Activated naive CD4-positive, alpha-beta T cell treated with anti-CD3 and anti-CD28 coated beads for 36 hours (primary cell): ENCODE measurements around the gene TLR1. TPM values are rescaled to one million over a fixed set of nuclear protein-coding genes. Genes with fewer than 3 reads are reported as not detected.
A peak's percentile ranks its signal among the peaks of the same experiment; 100 is the strongest.

Experiments used
- CTCF ChIA-PET: fragments of 350-600 bp; sonication (Branson Sonifier 250); formaldehyde crosslinking; loops from one replicate; lab custom pipeline; 2021; ENCODE audit warnings: antibody characterized with exemption; lab: Charles Lee
- DNase-seq: peaks from one replicate; pipeline ENCODE4 v3.0.0-alpha.2; 2020
- H3K27ac Mint-ChIP-seq: one replicate; pipeline ENCODE4 v1.8.0; 2021; ENCODE audit warnings: mild to moderate bottlenecking, mixed read lengths
- H3K27me3 Mint-ChIP-seq: one replicate; pipeline ENCODE4 v1.8.0; 2021; ENCODE audit warnings: low read depth, mixed read lengths
- H3K36me3 Mint-ChIP-seq: one replicate; pipeline ENCODE4 v1.8.0; 2021; ENCODE audit warnings: low read depth, mixed read lengths
- H3K4me1 Mint-ChIP-seq: one replicate; pipeline ENCODE4 v1.8.0; 2021; ENCODE audit warnings: low read depth, mixed read lengths
- H3K4me3 Mint-ChIP-seq: one replicate; pipeline ENCODE4 v1.8.0; 2021; ENCODE audit warnings: mild to moderate bottlenecking, moderate library complexity, mixed read lengths
- H3K9me3 Mint-ChIP-seq: one replicate; pipeline ENCODE4 v1.8.0; 2021; ENCODE audit warnings: mixed read lengths
- intact Hi-C: fragments of 100-400 bp; cut with micrococcal nuclease; formaldehyde crosslinking; loops from one replicate; pipeline ENCODE4 v1.15.1; 2023
- total RNA-seq, 2 experiments: library from RNA; stranded (reverse); gene quantifications; one replicate each; pipeline ENCODE4 v1.2.3, GENCODE V29; 2021

TLR1 gene
- total RNA-seq, 2 experiments from 2014 or later = 4.0 to 4.2 TPM

GRCh38 chr4:38803833-38804653, 548 bp downstream of the TLR1 start:
- CTCF ChIA-PET = interaction anchor here (0.7 to 6.4 kb wide), 21 partner anchors 8 to 244 kb away, joined by 3 to 62 read pairs (median 4); partner anchors contain the start of genes TLR10 and TLR6
- Mint-ChIP-seq H3K27me3 (no peaks in the 10 kb centered on the region), H3K9me3 (peaks cover 31% of the 10 kb centered on the region), H3K4me3 (peak overlapping the region; percentile 66), H3K36me3 (peaks cover 36% of the 10 kb centered on the region), H3K27ac (peak overlapping the region; percentile 90), H3K4me1 (peaks cover 30% of the 10 kb centered on the region)
- intact Hi-C loops = loop anchor here (1.0 to 10.0 kb wide), 13 partner anchors 15 to 1119 kb away; partner anchors contain the start of genes RELL1 and TLR6
- peak; percentile 68 for DNase-seq

GRCh38 chr4:38802561-38803355, 1.8 kb downstream of the TLR1 start:
- intact Hi-C loops = loop anchor here (5.0 to 10.0 kb wide), 2 partner anchors 130 to 1118 kb away; partner anchors contain the start of gene RELL1
- peak overlapping the region; percentile 27 for H3K27ac Mint-ChIP-seq
- DNase-seq = no peak
- peaks cover 42% of the 10 kb centered on the region for H3K36me3 Mint-ChIP-seq
- CTCF ChIA-PET = interaction anchor here (1.4 to 6.4 kb wide), 6 partner anchors 20 to 71 kb away, joined by 3 to 62 read pairs (median 24); partner anchors contain the start of genes TLR10 and TLR6
- no peak overlapping the region for H3K4me3 Mint-ChIP-seq
- H3K9me3 Mint-ChIP-seq = peaks cover 33% of the 10 kb centered on the region
- no peaks in the 10 kb centered on the region for H3K27me3 Mint-ChIP-seq
- peaks cover 30% of the 10 kb centered on the region for H3K4me1 Mint-ChIP-seq

- H3K36me3 Mint-ChIP-seq = peaks cover 49% of the 10 kb centered on the region
- intact Hi-C loops = loop anchor here (5.0 to 10.0 kb wide), 2 partner anchors 129 to 1116 kb away; partner anchors contain the start of gene RELL1
Measured at GRCh38 chr4:38800961-38801450, 3.6 kb downstream of the TLR1 start.

GRCh38 chr4:38800366-38800765, 4.2 kb downstream of the TLR1 start:
- Mint-ChIP-seq H3K27me3 (no peaks in the 10 kb centered on the region), H3K4me1 (peaks cover 22% of the 10 kb centered on the region), H3K36me3 (peaks cover 50% of the 10 kb centered on the region), H3K27ac (no peak overlapping the region), H3K4me3 (no peak overlapping the region), H3K9me3 (peaks cover 44% of the 10 kb centered on the region)
- intact Hi-C loops = loop anchor here (5.0 to 10.0 kb wide), 2 partner anchors 128 to 1116 kb away; partner anchors contain the start of gene RELL1
- no peak for DNase-seq
- CTCF ChIA-PET = interaction anchor here (0.6 to 6.4 kb wide), 6 partner anchors 18 to 481 kb away, joined by 3 to 62 read pairs (median 5); partner anchors contain the start of gene TLR10

More at GRCh38 chr4:38800961-38801450, 3.6 kb downstream of the TLR1 start:
- H3K27me3 Mint-ChIP-seq = no peaks in the 10 kb centered on the region
- peaks cover 29% of the 10 kb centered on the region for H3K4me1 Mint-ChIP-seq
- CTCF ChIA-PET = interaction anchor here (0.6 to 6.4 kb wide), 7 partner anchors 18 to 481 kb away, joined by 3 to 62 read pairs (median 3); partner anchors contain the start of gene TLR10
- peaks cover 41% of the 10 kb centered on the region for H3K9me3 Mint-ChIP-seq
- H3K27ac Mint-ChIP-seq = no peak overlapping the region
- no peak overlapping the region for H3K4me3 Mint-ChIP-seq
- no peak for DNase-seq

- CTCF ChIA-PET = interaction anchor here (0.6 to 1.7 kb wide), 6 partner anchors 11 to 99 kb away, joined by 3 to 7 read pairs (median 4); partner anchors contain the start of gene TLR10
- peaks cover 3% of the 10 kb centered on the region for H3K4me1 Mint-ChIP-seq
- no peak overlapping the region for H3K4me3 Mint-ChIP-seq
- intact Hi-C loops = no loop called here
- no peak overlapping the region for H3K27ac Mint-ChIP-seq
- H3K36me3 Mint-ChIP-seq = peaks cover 31% of the 10 kb centered on the region
- H3K9me3 Mint-ChIP-seq = peaks cover 41% of the 10 kb centered on the region
- DNase-seq = no peak
- no peaks in the 10 kb centered on the region for H3K27me3 Mint-ChIP-seq
Measured at GRCh38 chr4:38795087-38795486, 9.5 kb downstream of the TLR1 start.

GRCh38 chr4:38794051-38794450, 10.5 kb downstream of the TLR1 start:
- H3K4me3 Mint-ChIP-seq = no peak overlapping the region
- H3K36me3 Mint-ChIP-seq = peaks cover 22% of the 10 kb centered on the region
- CTCF ChIA-PET = interaction anchor here (1.0 to 1.7 kb wide), 4 partner anchors 10 to 100 kb away, joined by 3 to 6 read pairs (median 4); partner anchors contain the start of gene TLR10
- no peak overlapping the region for H3K27ac Mint-ChIP-seq
- H3K9me3 Mint-ChIP-seq = peaks cover 39% of the 10 kb centered on the region
- peaks cover 3% of the 10 kb centered on the region for H3K4me1 Mint-ChIP-seq
- no peak for DNase-seq
- intact Hi-C loops = no loop called here
- no peaks in the 10 kb centered on the region for H3K27me3 Mint-ChIP-seq

- peaks cover 8% of the 10 kb centered on the region for H3K36me3 Mint-ChIP-seq
Measured at GRCh38 chr4:38791010-38791409, 13.6 kb downstream of the TLR1 start.

GRCh38 chr4:38788317-38788716, 16.3 kb downstream of the TLR1 start:
- peaks cover 1% of the 10 kb centered on the region for H3K36me3 Mint-ChIP-seq
- no peaks in the 10 kb centered on the region for H3K27me3 Mint-ChIP-seq
- CTCF ChIA-PET = interaction anchor here (2.5 kb wide), 1 partner anchor 28 kb away, joined by 9 read pairs; no protein-coding TSS in a partner anchor
- DNase-seq = no peak
- H3K9me3 Mint-ChIP-seq = peaks cover 16% of the 10 kb centered on the region
- no peak overlapping the region for H3K27ac Mint-ChIP-seq
- H3K4me3 Mint-ChIP-seq = no peak overlapping the region
- peaks cover 3% of the 10 kb centered on the region for H3K4me1 Mint-ChIP-seq
- intact Hi-C loops = no loop called here

More at GRCh38 chr4:38791010-38791409, 13.6 kb downstream of the TLR1 start:
- Mint-ChIP-seq H3K9me3 (peaks cover 29% of the 10 kb centered on the region), H3K27me3 (no peaks in the 10 kb centered on the region), H3K4me3 (no peak overlapping the region), H3K27ac (no peak overlapping the region), H3K4me1 (peaks cover 3% of the 10 kb centered on the region)
- intact Hi-C loops = no loop called here
- CTCF ChIA-PET = interaction anchor here (1.5 to 1.7 kb wide), 2 partner anchors 9 to 32 kb away, joined by 6 to 7 read pairs; partner anchors contain the start of gene TLR10
- DNase-seq = no peak

GRCh38 chr4:38787693-38788092, 16.9 kb downstream of the TLR1 start:
- Mint-ChIP-seq H3K36me3 (peaks cover 1% of the 10 kb centered on the region), H3K4me3 (no peak overlapping the region), H3K27me3 (no peaks in the 10 kb centered on the region), H3K4me1 (peaks cover 4% of the 10 kb centered on the region), H3K27ac (no peak overlapping the region), H3K9me3 (peaks cover 14% of the 10 kb centered on the region)
- intact Hi-C loops = no loop called here
- no peak for DNase-seq
- CTCF ChIA-PET = no interaction called here

- no peaks in the 10 kb centered on the region for H3K27me3 Mint-ChIP-seq
- H3K4me1 Mint-ChIP-seq = peaks cover 5% of the 10 kb centered on the region
- H3K27ac Mint-ChIP-seq = no peak overlapping the region
- peaks cover 1% of the 10 kb centered on the region for H3K36me3 Mint-ChIP-seq
- DNase-seq = no peak
- CTCF ChIA-PET = interaction anchor here (1.0 to 8.1 kb wide), 3 partner anchors 18 to 396 kb away, joined by 4 to 127 read pairs (median 4); partner anchors contain the start of genes TLR1 and WDR19
- H3K9me3 Mint-ChIP-seq = peaks cover 8% of the 10 kb centered on the region
- intact Hi-C loops = no loop called here
- no peak overlapping the region for H3K4me3 Mint-ChIP-seq
Measured at GRCh38 chr4:38785901-38786402, 18.6 kb downstream of the TLR1 start.
